T-cell (primary cell): ENCODE measurements around the gene CHPT1. TPM values are rescaled to one million over a fixed set of nuclear protein-coding genes. Genes with fewer than 3 reads are reported as not detected.
"Not testable (repeated sequence)": the region's sequence is repeated elsewhere in the genome, so short reads cannot be mapped to it uniquely, and the experiment has no call there.

Source experiments
- ATAC-seq, 4 experiments: fragments of 200-7000 bp in 3 of 4; fragments of 150-1000 bp in 1 of 4; cut with Tn5 transposase; replicated peaks in 1 of 4; 1 replicate in 3 of 4; 2 replicates in 1 of 4; pipeline ENCODE4 v1.10.0; 2021; ENCODE audit warnings: moderate library complexity in 3 of 4, mild to moderate bottlenecking in 2 of 4, moderate number of reproducible peaks in 1 of 4
- CTCF ChIA-PET, 2 donors: fragments of 300-600 bp; sonication (Branson Sonifier 250); formaldehyde crosslinking; loops; one replicate each; lab custom pipeline; 2022; ENCODE audit warnings: antibody characterized with exemption in 2 of 2; lab: Charles Lee
- POLR2A ChIA-PET, 2 donors: fragments of 300-600 bp; sonication (Branson Sonifier 250); formaldehyde crosslinking; loops; one replicate each; lab custom pipeline; 2022; ENCODE audit warnings: antibody characterized with exemption in 2 of 2; lab: Charles Lee
- DNase-seq, 35 experiments: peaks; one replicate each; pipeline versions ENCODE4 v3.0.0 to v3.0.0-alpha.2; 2013 to 2023
- H3K27ac ChIP-seq: one replicate; pipeline ENCODE4 v1.5.1; 2013; ENCODE audit warnings: low read length
- H3K27me3 ChIP-seq, 2 experiments: replicated peaks in 1 of 2; 1 replicate in 1 of 2; 2 replicates in 1 of 2; pipeline versions ENCODE4 v1.6.1 to v1.7.0; 2013; ENCODE audit warnings: low read length in 1 of 2, mixed read lengths in 1 of 2; ENCODE audit not compliant: control insufficient read depth in 2 of 2, insufficient read depth in 2 of 2; ENCODE audit errors: extremely low read depth in 1 of 2
- H3K36me3 ChIP-seq, 2 donors: 1 replicate in 1 of 2; 2 replicates in 1 of 2; pipeline versions ENCODE4 v1.6.1 to v1.7.0; 2013; ENCODE audit warnings: low read length in 1 of 2; ENCODE audit not compliant: control insufficient read depth in 2 of 2, insufficient read depth in 1 of 2; ENCODE audit errors: extremely low read depth in 1 of 2
- H3K4me1 ChIP-seq, 2 experiments: 1 replicate in 1 of 2; 2 replicates in 1 of 2; pipeline versions ENCODE4 v1.6.1 to v1.7.0; 2013; ENCODE audit warnings: low read length in 2 of 2, mixed read lengths in 1 of 2; ENCODE audit not compliant: insufficient read depth in 2 of 2, control insufficient read depth in 1 of 2; ENCODE audit errors: extremely low read depth in 1 of 2
- H3K4me3 ChIP-seq, 2 donors: 1 replicate in 1 of 2; 2 replicates in 1 of 2; pipeline versions ENCODE4 v1.5.1 to v1.7.0; 2013; ENCODE audit warnings: mild to moderate bottlenecking in 2 of 2, low read length in 1 of 2, moderate library complexity in 1 of 2; ENCODE audit not compliant: control insufficient read depth in 1 of 2; ENCODE audit errors: extremely low read depth in 1 of 2
- H3K9me3 ChIP-seq: 2 replicates; pipeline ENCODE4 v1.7.0; 2013
- H3K27ac Mint-ChIP-seq, 2 donors: one replicate each; pipeline ENCODE4 v1.8.0; 2020 to 2021; ENCODE audit warnings: mild to moderate bottlenecking in 2 of 2, mixed read lengths in 2 of 2
- H3K27me3 Mint-ChIP-seq, 2 donors: one replicate each; pipeline ENCODE4 v1.8.0; 2021 to 2022; ENCODE audit warnings: mixed read lengths in 2 of 2
- H3K36me3 Mint-ChIP-seq: one replicate; pipeline ENCODE4 v1.8.0; 2021; ENCODE audit warnings: mixed read lengths
- H3K4me1 Mint-ChIP-seq, 3 donors: one replicate each; pipeline ENCODE4 v1.8.0; 2020 to 2022; ENCODE audit warnings: mixed read lengths in 3 of 3, mild to moderate bottlenecking in 1 of 3
- H3K4me3 Mint-ChIP-seq, 3 donors: one replicate each; pipeline ENCODE4 v1.8.0; 2020 to 2022; ENCODE audit warnings: mild to moderate bottlenecking in 3 of 3, mixed read lengths in 3 of 3, moderate library complexity in 3 of 3
- H3K9me3 Mint-ChIP-seq, 3 donors: one replicate each; pipeline ENCODE4 v1.8.0; 2020 to 2022; ENCODE audit warnings: mixed read lengths in 3 of 3
- WGBS: methylation state at CpG from one replicate; pipeline ENCODE4 v1.1.5; 2013; ENCODE audit warnings: missing lambda C conversion rate; ENCODE audit not compliant: insufficient coverage; 5-methylcytosine and 5-hydroxymethylcytosine counted together
- total RNA-seq, 35 experiments: library from RNA in 6 of 35; stranded (reverse) in 6 of 35; fragments of 120-200 nt in 1 of 35; gene quantifications; one replicate each; pipeline versions ENCODE4 v1.2.1 to v1.2.4 and lab custom pipeline; 2013 to 2026

CHPT1 gene
- total RNA-seq, 5 donors from 2014 or later (not counting 1 experiment from before 2014, with no cell fraction given), result 9.8 to 13.8 (median 11.9) TPM

DNA sequence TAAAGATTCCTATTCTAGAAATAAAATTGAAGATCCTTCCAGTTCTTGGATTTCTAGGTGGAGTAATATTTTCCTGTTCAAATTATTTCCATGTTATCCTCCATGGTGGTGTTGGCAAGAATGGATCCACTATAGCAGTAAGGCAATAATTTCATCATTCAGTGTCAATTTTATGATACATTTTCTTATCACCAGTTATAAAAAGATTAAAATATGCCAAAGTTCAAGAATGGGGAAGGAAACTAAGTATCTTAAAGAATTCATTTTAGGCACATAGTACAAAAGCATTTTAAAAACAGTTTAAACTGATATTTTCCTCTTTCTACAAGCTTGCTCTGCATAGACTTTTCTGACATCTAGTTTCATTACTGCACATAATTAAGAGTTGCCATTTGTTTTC lies 22.7 kb downstream of the CHPT1 start:
- Histone ChIP-seq H3K4me1 (no peaks in the 10 kb centered on the region), H3K27me3 (no peaks in the 10 kb centered on the region), H3K27ac (no peak overlapping the region), H3K4me3 (no peak overlapping the region), H3K36me3 (no peaks in the 10 kb centered on the region), H3K9me3 (no peaks in the 10 kb centered on the region)
- H3K27ac Mint-ChIP-seq, result no peak overlapping the region
- POLR2A ChIA-PET, result no interaction called here
- no peaks in the 10 kb centered on the region for H3K9me3 Mint-ChIP-seq
- peaks cover 8% of the 10 kb centered on the region for H3K36me3 Mint-ChIP-seq
- ATAC-seq, result no peak
- CTCF ChIA-PET, result interaction anchor here in 1 of 2 donors (1.0 kb wide), 1 partner anchor 120 kb away, joined by 4 read pairs; no protein-coding TSS in a partner anchor
- no peaks in the 10 kb centered on the region for H3K27me3 Mint-ChIP-seq
- no peak overlapping the region for H3K4me3 Mint-ChIP-seq
- no peak for DNase-seq
- H3K4me1 Mint-ChIP-seq, result no peaks in the 10 kb centered on the region

DNA sequence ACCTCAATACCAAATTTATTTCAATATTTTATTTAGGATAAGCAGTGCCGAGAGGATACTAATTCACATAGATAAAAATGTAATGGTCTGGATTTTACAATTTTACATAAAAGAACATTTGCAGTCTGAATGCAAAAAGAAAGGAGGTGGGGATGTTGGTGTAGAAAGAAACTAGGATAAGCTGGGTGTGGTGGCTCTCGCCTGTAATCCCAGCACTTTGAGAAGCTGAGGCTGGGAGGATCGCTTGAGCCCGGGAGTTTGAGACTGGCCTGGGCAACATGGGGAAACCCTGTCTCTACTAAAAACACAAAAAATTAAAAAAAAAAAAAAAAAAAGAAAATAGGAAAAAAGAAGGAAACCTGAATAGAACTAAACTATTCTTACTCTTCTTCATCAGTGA lies 25.0 kb downstream of the CHPT1 start:
- Histone ChIP-seq H3K4me3 (no peak overlapping the region), H3K36me3 (no peaks in the 10 kb centered on the region), H3K9me3 (no peaks in the 10 kb centered on the region), H3K27ac (no peak overlapping the region), H3K4me1 (no peaks in the 10 kb centered on the region), H3K27me3 (no peaks in the 10 kb centered on the region)
- Mint-ChIP-seq H3K4me3 (no peak overlapping the region), H3K4me1 (no peaks in the 10 kb centered on the region), H3K27ac (no peak overlapping the region), H3K27me3 (no peaks in the 10 kb centered on the region), H3K9me3 (no peaks in the 10 kb centered on the region), H3K36me3 (peaks cover 8% of the 10 kb centered on the region)
- ATAC-seq (no peak), DNase-seq (no peak)
- CTCF ChIA-PET, result no interaction called here
- POLR2A ChIA-PET, result no interaction called here
- no CpG with 5 or more reads among the region's 4 CpGs for WGBS

DNA sequence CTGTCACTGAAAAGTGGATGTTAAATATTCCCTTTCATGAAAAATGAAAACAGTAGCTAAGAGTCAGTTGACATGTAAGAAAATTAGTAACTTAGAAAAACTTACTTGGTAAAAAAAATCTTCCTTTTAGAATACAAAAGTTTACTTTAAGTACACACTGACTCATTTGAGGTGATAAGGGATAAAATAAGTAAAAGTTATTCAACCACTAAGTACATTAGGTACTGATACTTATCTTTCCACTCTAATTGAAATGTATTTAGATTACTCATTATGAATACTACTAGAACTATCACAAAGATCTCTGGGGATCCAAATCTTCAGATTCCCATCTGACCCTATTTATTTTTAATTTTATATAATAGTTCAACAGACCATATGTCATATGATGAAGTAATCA lies 29.7 kb downstream of the CHPT1 start:
- H3K4me3 Mint-ChIP-seq, result no peak overlapping the region
- H3K9me3 ChIP-seq, result no peaks in the 10 kb centered on the region
- H3K4me1 Mint-ChIP-seq, result no peaks in the 10 kb centered on the region
- H3K9me3 Mint-ChIP-seq, result no peaks in the 10 kb centered on the region
- ChIA-PET CTCF (interaction anchor here (0.5 to 0.6 kb wide), 2 partner anchors 34 to 1301 kb away, joined by 3 read pairs; no protein-coding TSS in a partner anchor), POLR2A (no interaction called here)
- no peaks in the 10 kb centered on the region for H3K36me3 ChIP-seq
- H3K27ac ChIP-seq, result no peak overlapping the region
- no peak overlapping the region for H3K4me3 ChIP-seq
- H3K27me3 ChIP-seq, result no peaks in the 10 kb centered on the region
- no peak overlapping the region for H3K27ac Mint-ChIP-seq
- no peak for DNase-seq
- ATAC-seq, result no peak
- peaks cover 16% of the 10 kb centered on the region for H3K36me3 Mint-ChIP-seq
- H3K27me3 Mint-ChIP-seq, result no peaks in the 10 kb centered on the region
- no peaks in the 10 kb centered on the region for H3K4me1 ChIP-seq

GRCh38 chr12:101729842-101730241 lies 32.4 kb downstream of the CHPT1 start:
- POLR2A ChIA-PET, result no interaction called here
- CTCF ChIA-PET, result interaction anchor here in 1 of 2 donors (0.8 kb wide), 1 partner anchor 30 kb away, joined by 8 read pairs; no protein-coding TSS in a partner anchor
- Histone ChIP-seq H3K9me3 (no peaks in the 10 kb centered on the region), H3K27me3 (no peaks in the 10 kb centered on the region), H3K27ac (no peak overlapping the region), H3K36me3 (no peaks in the 10 kb centered on the region), H3K4me1 (no peaks in the 10 kb centered on the region), H3K4me3 (no peak overlapping the region)
- no peak overlapping the region for H3K27ac Mint-ChIP-seq
- H3K4me3 Mint-ChIP-seq, result no peak overlapping the region
- peaks cover 24% of the 10 kb centered on the region for H3K36me3 Mint-ChIP-seq
- ATAC-seq, result no peak
- H3K9me3 Mint-ChIP-seq, result no peaks in the 10 kb centered on the region
- H3K27me3 Mint-ChIP-seq, result no peaks in the 10 kb centered on the region
- DNase-seq, result no peak
- H3K4me1 Mint-ChIP-seq, result no peaks in the 10 kb centered on the region

GRCh38 chr12:101732318-101732717 lies 34.9 kb downstream of the CHPT1 start:
- Histone ChIP-seq H3K4me1 (no peaks in the 10 kb centered on the region), H3K9me3 (no peaks in the 10 kb centered on the region), H3K36me3 (no peaks in the 10 kb centered on the region), H3K27me3 (no peaks in the 10 kb centered on the region), H3K27ac (no peak overlapping the region), H3K4me3 (no peak overlapping the region)
- ATAC-seq, result no peak
- Mint-ChIP-seq H3K4me1 (no peaks in the 10 kb centered on the region), H3K27ac (no peak overlapping the region), H3K9me3 (no peaks in the 10 kb centered on the region), H3K27me3 (no peaks in the 10 kb centered on the region), H3K36me3 (peaks cover 22% of the 10 kb centered on the region), H3K4me3 (no peak overlapping the region)
- no CpG with 5 or more reads among the region's 1 CpG for WGBS
- no peak for DNase-seq
- ChIA-PET CTCF (no interaction called here), POLR2A (no interaction called here)

DNA sequence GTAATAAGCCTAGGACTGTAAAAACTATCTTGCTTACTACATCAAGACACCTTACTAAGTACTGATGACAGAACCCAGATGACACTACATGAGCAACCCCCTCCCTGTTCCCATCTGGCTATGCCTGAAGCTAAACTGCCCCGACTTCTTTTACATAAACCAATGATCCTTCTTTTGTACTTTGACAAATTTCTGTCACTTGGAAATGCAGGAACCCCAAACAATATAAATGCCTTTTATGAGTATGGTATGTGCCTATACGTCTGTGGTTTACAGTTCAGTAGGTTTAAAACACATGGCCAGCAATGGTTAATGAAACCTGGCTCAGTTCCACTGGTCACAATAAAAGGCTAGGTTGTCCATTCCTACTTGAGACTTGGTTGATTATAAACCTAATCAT lies 35.7 kb downstream of the CHPT1 start:
- H3K4me3 ChIP-seq, result no peak overlapping the region
- CTCF ChIA-PET, result no interaction called here
- Mint-ChIP-seq H3K9me3 (no peaks in the 10 kb centered on the region), H3K36me3 (peaks cover 27% of the 10 kb centered on the region), H3K27me3 (no peaks in the 10 kb centered on the region), H3K4me1 (no peaks in the 10 kb centered on the region), H3K27ac (no peak overlapping the region), H3K4me3 (no peak overlapping the region)
- POLR2A ChIA-PET, result interaction anchor here in 1 of 2 donors (1.1 kb wide), 1 partner anchor 13 kb away, joined by 4 read pairs; no protein-coding TSS in a partner anchor
- no peaks in the 10 kb centered on the region for H3K9me3 ChIP-seq
- ATAC-seq, result no peak
- WGBS, result no CpG with 5 or more reads among the region's 2 CpGs
- H3K4me1 ChIP-seq, result no peaks in the 10 kb centered on the region
- no peak overlapping the region for H3K27ac ChIP-seq
- DNase-seq, result no peak
- H3K36me3 ChIP-seq, result no peaks in the 10 kb centered on the region
- no peaks in the 10 kb centered on the region for H3K27me3 ChIP-seq

GRCh38 chr12:101734482-101734881 lies 37.0 kb downstream of the CHPT1 start:
- H3K36me3 Mint-ChIP-seq, result peaks cover 23% of the 10 kb centered on the region
- H3K9me3 ChIP-seq, POLR2A ChIA-PET, H3K9me3 Mint-ChIP-seq, H3K27ac ChIP-seq, H3K4me3 ChIP-seq, ATAC-seq, DNase-seq, H3K36me3 ChIP-seq, H3K27me3 Mint-ChIP-seq, H3K4me1 Mint-ChIP-seq, H3K4me1 ChIP-seq, H3K27me3 ChIP-seq, H3K4me3 Mint-ChIP-seq, H3K27ac Mint-ChIP-seq: not testable (repeated sequence)
- no CpG with 5 or more reads among the region's 5 CpGs for WGBS
- CTCF ChIA-PET, result interaction anchor here in 1 of 2 donors (0.8 kb wide), 1 partner anchor 17 kb away, joined by 3 read pairs; no protein-coding TSS in a partner anchor
